ENCODE measurements around the gene PIEZO2. TPM values are rescaled to one million over a fixed set of nuclear protein-coding genes. Genes with fewer than 3 reads are reported as not detected.
"Not testable (repeated sequence)": the region's sequence is repeated elsewhere in the genome, so short reads cannot be mapped to it uniquely, and the experiment has no call there.

The PIEZO2 gene
- total RNA-seq, 2 experiments from 2014 or later = not detected

- DNase-seq (no peak), ATAC-seq (ENCODE audit: low read depth) (no peak)
- peaks cover 24% of the 10 kb centered on the region for H3K27me3 Mint-ChIP-seq
- H3K4me3 Mint-ChIP-seq = no peak overlapping the region
- H3K36me3 Mint-ChIP-seq = no peaks in the 10 kb centered on the region
- H3K9me3 Mint-ChIP-seq = no peaks in the 10 kb centered on the region
- no peaks in the 10 kb centered on the region for H3K4me1 Mint-ChIP-seq
- POLR2A ChIA-PET = no interaction called here
- H3K27ac Mint-ChIP-seq = no peak overlapping the region
Observed at GRCh38 chr18:10852385-10853303, 296.7 kb downstream of the PIEZO2 start.

DNA sequence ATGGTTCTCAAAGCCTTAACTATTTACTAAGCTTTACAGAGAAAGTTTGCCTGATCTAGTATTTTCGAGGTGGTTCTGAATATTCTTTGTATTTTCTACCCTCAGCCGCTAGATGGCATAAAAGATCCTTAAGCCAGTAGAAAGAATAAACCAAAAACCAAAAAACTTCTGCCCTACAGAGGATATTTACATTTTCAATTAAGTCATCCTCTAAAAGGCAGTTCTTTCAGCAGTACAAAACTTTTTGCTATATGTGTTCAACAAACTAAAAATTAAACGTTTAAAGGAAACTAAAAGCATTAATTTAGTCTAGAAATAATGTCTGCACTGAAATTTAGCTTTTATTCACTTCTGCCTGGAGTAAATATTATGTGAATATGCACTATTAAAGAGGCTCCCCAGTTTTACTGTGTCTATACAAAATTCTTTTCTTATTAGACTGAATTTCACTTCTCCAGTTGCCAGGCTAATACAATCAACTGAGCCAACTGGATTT lies 297.5 kb downstream of the PIEZO2 start:
- ATAC-seq (ENCODE audit: low read depth) = no peak
- POLR2A ChIA-PET = no interaction called here
- no peak for DNase-seq
- no peaks in the 10 kb centered on the region for H3K9me3 Mint-ChIP-seq
- peaks cover 24% of the 10 kb centered on the region for H3K27me3 Mint-ChIP-seq
- no peak overlapping the region for H3K4me3 Mint-ChIP-seq
- H3K36me3 Mint-ChIP-seq = no peaks in the 10 kb centered on the region
- H3K27ac Mint-ChIP-seq = no peak overlapping the region
- H3K4me1 Mint-ChIP-seq = no peaks in the 10 kb centered on the region

GRCh38 chr18:10850840-10851239 lies 298.5 kb downstream of the PIEZO2 start:
- Mint-ChIP-seq H3K4me3 (no peak overlapping the region), H3K27ac (no peak overlapping the region), H3K4me1 (no peaks in the 10 kb centered on the region), H3K27me3 (peaks cover 27% of the 10 kb centered on the region), H3K36me3 (no peaks in the 10 kb centered on the region), H3K9me3 (no peaks in the 10 kb centered on the region)
- DNase-seq (no peak), ATAC-seq (ENCODE audit: low read depth) (no peak)
- POLR2A ChIA-PET = no interaction called here

GRCh38 chr18:10850216-10850615 lies 299.2 kb downstream of the PIEZO2 start:
- H3K4me1 Mint-ChIP-seq = no peaks in the 10 kb centered on the region
- DNase-seq (no peak), ATAC-seq (ENCODE audit: low read depth) (no peak)
- H3K9me3 Mint-ChIP-seq = no peaks in the 10 kb centered on the region
- peaks cover 28% of the 10 kb centered on the region for H3K27me3 Mint-ChIP-seq
- H3K36me3 Mint-ChIP-seq = no peaks in the 10 kb centered on the region
- POLR2A ChIA-PET = no interaction called here
- H3K27ac Mint-ChIP-seq = no peak overlapping the region
- no peak overlapping the region for H3K4me3 Mint-ChIP-seq

GRCh38 chr18:10847907-10848306 lies 301.5 kb downstream of the PIEZO2 start:
- POLR2A ChIA-PET = no interaction called here
- no peak overlapping the region for H3K27ac Mint-ChIP-seq

DNA sequence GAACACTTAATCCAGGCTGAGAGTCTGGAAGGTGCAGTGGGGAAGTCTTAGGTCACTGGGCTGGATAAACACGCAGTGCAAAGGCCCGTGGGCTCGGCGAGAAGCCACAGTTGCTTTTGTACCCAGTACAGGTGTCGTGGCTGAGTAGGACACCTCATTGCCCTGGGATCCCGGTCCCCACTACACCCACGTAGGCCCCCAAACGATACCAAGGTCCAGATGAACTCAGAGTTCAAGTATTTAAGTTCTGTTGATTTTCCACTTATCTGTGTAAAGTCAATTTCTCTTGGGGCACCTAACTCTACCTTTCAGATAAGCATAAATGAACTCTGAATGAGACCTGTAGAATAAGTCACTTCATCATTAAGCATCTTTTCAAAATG lies 302.0 kb downstream of the PIEZO2 start:
- Mint-ChIP-seq H3K27ac (no peak overlapping the region), H3K4me3 (no peak overlapping the region), H3K27me3 (peaks cover 22% of the 10 kb centered on the region), H3K4me1 (no peaks in the 10 kb centered on the region), H3K36me3 (no peaks in the 10 kb centered on the region), H3K9me3 (no peaks in the 10 kb centered on the region)
- ATAC-seq (ENCODE audit: low read depth) = no peak
- POLR2A ChIA-PET = no interaction called here
- DNase-seq = no peak

More at GRCh38 chr18:10847907-10848306, 301.5 kb downstream of the PIEZO2 start:
- H3K4me1 Mint-ChIP-seq = no peaks in the 10 kb centered on the region
- peaks cover 25% of the 10 kb centered on the region for H3K27me3 Mint-ChIP-seq
- DNase-seq = no peak
- H3K4me3 Mint-ChIP-seq = no peak overlapping the region
- H3K9me3 Mint-ChIP-seq = no peaks in the 10 kb centered on the region
- ATAC-seq (ENCODE audit: low read depth) = no peak
- no peaks in the 10 kb centered on the region for H3K36me3 Mint-ChIP-seq

- Mint-ChIP-seq H3K27ac (no peak overlapping the region), H3K4me3 (no peak overlapping the region), H3K27me3 (peaks cover 18% of the 10 kb centered on the region), H3K9me3 (no peaks in the 10 kb centered on the region), H3K4me1 (no peaks in the 10 kb centered on the region), H3K36me3 (no peaks in the 10 kb centered on the region)
- POLR2A ChIA-PET = no interaction called here
- no peak for ATAC-seq (ENCODE audit: low read depth)
- no peak for DNase-seq
Observed at GRCh38 chr18:10846657-10847407, 302.5 kb downstream of the PIEZO2 start.

DNA sequence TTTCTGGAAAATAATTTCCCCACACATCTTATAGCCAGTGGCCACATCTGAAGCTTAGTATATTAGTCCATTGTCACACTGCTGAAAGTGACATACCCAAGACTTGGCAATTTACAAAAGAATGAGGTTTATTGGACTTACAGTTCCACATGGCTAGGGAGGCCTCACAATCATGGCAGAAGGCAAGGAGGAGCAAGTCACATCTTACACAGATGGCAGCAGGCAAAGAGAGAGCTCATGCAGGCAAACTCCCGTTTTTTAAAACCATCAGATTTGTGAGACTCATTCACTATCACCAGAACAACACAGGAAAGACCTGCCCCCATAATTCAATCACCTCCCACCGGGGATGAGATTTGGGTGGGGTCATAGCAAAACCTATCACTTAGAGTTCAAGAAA lies 303.3 kb downstream of the PIEZO2 start:
- H3K9me3 Mint-ChIP-seq; H3K4me1 Mint-ChIP-seq; H3K27ac Mint-ChIP-seq; ATAC-seq (ENCODE audit: low read depth); H3K36me3 Mint-ChIP-seq; H3K4me3 Mint-ChIP-seq; DNase-seq; POLR2A ChIA-PET: not testable (repeated sequence)
- peaks cover 17% of the 10 kb centered on the region for H3K27me3 Mint-ChIP-seq

- no peaks in the 10 kb centered on the region for H3K4me1 Mint-ChIP-seq
Observed at GRCh38 chr18:10843565-10843964, 305.8 kb downstream of the PIEZO2 start.

DNA sequence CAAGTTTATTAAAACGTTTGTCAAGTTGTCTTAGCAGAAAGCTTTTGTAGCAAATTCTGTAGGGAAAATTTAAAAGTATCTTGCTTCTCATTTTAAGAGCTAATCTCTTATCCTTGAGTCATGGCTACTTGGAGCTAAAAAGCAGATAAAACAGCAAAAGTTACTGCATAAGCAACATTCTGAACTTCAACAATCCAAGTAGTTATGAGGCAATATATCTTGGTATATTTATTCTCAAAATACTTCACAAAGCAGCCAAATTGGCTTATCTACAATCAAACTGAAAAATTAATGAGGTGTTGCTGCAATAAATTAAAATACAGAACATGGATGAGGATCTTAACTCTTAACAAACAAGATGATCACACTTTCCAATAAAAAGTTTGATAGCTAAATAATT lies 306.5 kb downstream of the PIEZO2 start:
- no peak for DNase-seq
- Mint-ChIP-seq H3K9me3 (no peaks in the 10 kb centered on the region), H3K4me3 (no peak overlapping the region), H3K4me1 (no peaks in the 10 kb centered on the region), H3K27me3 (peaks cover 6% of the 10 kb centered on the region), H3K27ac (no peak overlapping the region), H3K36me3 (no peaks in the 10 kb centered on the region)
- POLR2A ChIA-PET = no interaction called here
- ATAC-seq (ENCODE audit: low read depth) = no peak

More at GRCh38 chr18:10843565-10843964, 305.8 kb downstream of the PIEZO2 start:
- Mint-ChIP-seq H3K9me3 (no peaks in the 10 kb centered on the region), H3K27me3 (peaks cover 8% of the 10 kb centered on the region), H3K4me3 (no peak overlapping the region), H3K27ac (no peak overlapping the region), H3K36me3 (no peaks in the 10 kb centered on the region)
- POLR2A ChIA-PET = no interaction called here
- no peak for ATAC-seq (ENCODE audit: low read depth)
- no peak for DNase-seq

DNA sequence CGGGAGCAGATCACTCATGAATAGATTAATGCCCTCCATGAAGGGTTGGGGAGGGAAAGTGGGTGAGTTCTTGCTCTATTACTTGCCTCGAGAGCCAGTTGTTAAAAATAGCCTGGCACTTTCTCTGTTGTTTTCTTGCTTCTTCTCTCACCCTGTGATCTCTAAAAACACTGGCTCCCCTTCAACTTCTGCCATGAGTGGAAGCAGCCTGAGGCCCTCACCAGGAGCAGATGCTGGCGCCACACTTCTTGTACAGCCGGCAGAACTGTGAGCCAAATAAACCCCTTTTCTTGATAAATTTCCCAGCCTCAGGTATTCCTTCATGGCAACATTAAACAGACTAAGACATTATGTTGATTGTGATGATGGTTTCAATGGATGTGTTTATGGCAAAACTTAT lies 307.0 kb downstream of the PIEZO2 start:
- POLR2A ChIA-PET = no interaction called here
- Mint-ChIP-seq H3K4me3 (no peak overlapping the region), H3K4me1 (no peaks in the 10 kb centered on the region), H3K27me3 (peaks cover 6% of the 10 kb centered on the region), H3K9me3 (no peaks in the 10 kb centered on the region), H3K36me3 (no peaks in the 10 kb centered on the region), H3K27ac (no peak overlapping the region)
- ATAC-seq (ENCODE audit: low read depth) = no peak
- no peak for DNase-seq

DNA sequence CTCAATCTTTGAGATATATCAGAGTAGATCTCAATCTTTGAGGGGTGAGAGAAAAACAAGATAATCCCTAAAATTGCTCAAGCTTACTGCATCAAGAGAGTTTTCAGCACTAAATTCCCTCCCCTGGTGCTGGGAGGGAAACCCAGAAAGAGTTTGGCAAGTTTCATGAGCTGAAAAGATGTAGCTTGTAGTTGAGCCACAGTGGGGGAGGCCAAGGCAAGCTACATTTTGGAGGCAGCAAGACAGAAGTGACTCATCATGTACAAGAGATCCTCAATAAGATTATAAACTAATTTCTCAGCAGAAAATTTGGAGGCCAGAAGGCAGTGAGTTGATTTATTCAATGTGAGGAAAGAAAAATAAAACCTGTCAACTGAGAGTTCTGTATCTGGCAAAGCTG lies 308.2 kb downstream of the PIEZO2 start:
- no peaks in the 10 kb centered on the region for H3K36me3 Mint-ChIP-seq
- POLR2A ChIA-PET = no interaction called here
- no peak for DNase-seq
- H3K27me3 Mint-ChIP-seq = peaks cover 6% of the 10 kb centered on the region
- H3K9me3 Mint-ChIP-seq = no peaks in the 10 kb centered on the region
- H3K27ac Mint-ChIP-seq = no peak overlapping the region
- H3K4me1 Mint-ChIP-seq = no peaks in the 10 kb centered on the region
- H3K4me3 Mint-ChIP-seq = no peak overlapping the region
- no peak for ATAC-seq (ENCODE audit: low read depth)

DNA sequence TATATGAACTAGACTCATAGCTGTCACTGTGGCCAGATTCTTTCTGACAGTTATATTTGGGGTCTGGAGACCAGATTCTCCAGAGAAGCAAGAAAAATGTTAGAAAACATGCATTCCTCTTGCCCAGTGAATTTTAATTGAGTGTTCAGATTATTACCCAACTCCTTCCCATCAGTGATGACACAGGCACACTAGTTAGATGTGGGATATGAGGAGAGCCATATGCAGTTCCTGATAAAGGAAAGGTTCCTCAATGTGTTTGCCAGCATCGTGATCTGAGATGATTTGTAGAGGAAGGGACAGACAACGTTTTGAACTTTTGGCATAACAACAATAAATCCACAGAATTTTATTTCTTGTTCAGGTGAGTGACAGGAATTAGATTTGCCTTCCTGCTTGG lies 308.6 kb downstream of the PIEZO2 start:
- Mint-ChIP-seq H3K9me3 (no peaks in the 10 kb centered on the region), H3K4me3 (no peak overlapping the region), H3K36me3 (no peaks in the 10 kb centered on the region), H3K27me3 (peaks cover 2% of the 10 kb centered on the region), H3K4me1 (no peaks in the 10 kb centered on the region), H3K27ac (no peak overlapping the region)
- POLR2A ChIA-PET = no interaction called here
- ATAC-seq (ENCODE audit: low read depth) (no peak), DNase-seq (no peak)

- POLR2A ChIA-PET = no interaction called here
- H3K4me1 Mint-ChIP-seq = no peaks in the 10 kb centered on the region
Observed at GRCh38 chr18:10839421-10839820, 309.9 kb downstream of the PIEZO2 start.

More at GRCh38 chr18:10839421-10839820, 309.9 kb downstream of the PIEZO2 start:
- ATAC-seq (ENCODE audit: low read depth) (no peak), DNase-seq (no peak)
- Mint-ChIP-seq H3K27ac (no peak overlapping the region), H3K27me3 (peaks cover 2% of the 10 kb centered on the region), H3K4me3 (no peak overlapping the region), H3K36me3 (no peaks in the 10 kb centered on the region), H3K9me3 (no peaks in the 10 kb centered on the region)
